ENCODE results near the gene PPIL1. TPM values are rescaled to one million over a fixed set of nuclear protein-coding genes. Genes with fewer than 3 reads are reported as not detected.

PPIL1 gene
- total RNA-seq, 2 experiments from 2014 or later, result 27.0 to 29.3 TPM

DNA sequence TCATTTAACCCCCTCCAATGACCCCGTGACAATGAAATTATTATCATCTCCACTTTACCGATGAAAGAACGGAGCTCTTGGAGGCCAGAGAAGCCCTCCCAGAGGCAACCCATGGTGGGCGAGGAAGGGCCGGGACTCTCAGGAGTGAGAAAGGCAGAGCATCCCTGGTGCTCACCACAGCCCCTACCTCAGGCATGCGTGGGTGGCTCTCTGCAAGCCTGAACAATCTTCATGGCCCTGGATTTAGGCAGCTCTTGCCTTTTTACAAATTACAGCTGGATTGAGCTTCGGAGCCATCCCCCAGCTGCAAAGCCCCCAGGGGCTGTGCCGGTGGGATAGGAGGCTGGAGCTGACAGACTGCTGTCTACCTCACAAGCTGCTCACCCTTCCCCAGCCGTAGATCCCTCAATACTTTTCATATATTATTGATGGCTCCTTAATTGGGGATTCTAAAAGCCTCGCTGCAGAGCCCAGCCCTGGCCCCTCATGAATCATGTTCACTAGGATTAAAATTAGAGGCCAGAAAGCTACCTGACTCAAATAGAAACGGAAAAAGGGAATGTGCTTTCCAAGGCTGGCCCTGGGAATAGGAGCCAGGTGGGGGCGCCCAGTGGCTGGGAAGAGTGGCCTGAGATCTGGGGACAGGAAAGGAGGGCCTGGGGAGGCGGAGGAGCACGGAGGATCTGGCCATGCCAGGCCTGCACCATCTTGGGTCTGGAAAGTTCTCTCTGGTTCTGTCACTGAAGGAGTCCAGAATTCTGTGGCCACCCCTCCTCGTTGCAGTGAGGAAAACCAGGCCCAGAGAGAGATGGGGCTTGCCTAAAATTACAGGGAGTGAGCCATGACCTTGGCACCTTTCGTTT, 64.4 kb downstream of the PPIL1 start:
- ChIA-PET CTCF (interaction anchor here (0.6 to 1.4 kb wide), 7 partner anchors 10 to 24 kb away, joined by 3 to 9 read pairs (median 3); no protein-coding TSS in a partner anchor), POLR2A (no interaction called here)
- H3K4me1 Mint-ChIP-seq, result no peaks in the 10 kb centered on the region
- H3K27me3 Mint-ChIP-seq, result peaks cover 10% of the 10 kb centered on the region
- no peak overlapping the region for H3K27ac Mint-ChIP-seq
- no peak for DNase-seq
- H3K4me3 Mint-ChIP-seq, result no peak overlapping the region
- no peaks in the 10 kb centered on the region for H3K36me3 Mint-ChIP-seq (ENCODE audit: low read depth)
- H3K9me3 Mint-ChIP-seq, result no peaks in the 10 kb centered on the region

DNA sequence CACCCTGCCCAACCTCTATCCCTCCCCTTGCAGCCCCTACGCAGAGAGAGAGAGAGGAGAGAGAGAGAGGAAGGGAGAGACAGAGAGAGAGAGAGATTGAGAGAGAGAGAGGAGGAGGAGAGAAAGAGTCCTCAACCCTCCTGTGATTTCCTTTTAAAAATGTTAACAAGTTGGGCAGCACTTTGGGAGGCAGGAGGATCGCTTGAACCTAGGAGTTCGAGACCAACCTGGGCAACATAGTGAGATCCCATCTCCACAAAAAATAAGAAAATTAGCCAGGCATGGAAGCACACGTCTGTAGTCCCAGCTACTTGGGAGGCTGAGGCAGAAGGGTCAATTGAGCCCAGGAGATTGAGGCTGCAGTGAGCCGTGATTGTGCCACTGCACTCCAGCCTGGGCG, 65.4 kb downstream of the PPIL1 start:
- peaks cover 18% of the 10 kb centered on the region for H3K27me3 Mint-ChIP-seq
- no peak for DNase-seq
- POLR2A ChIA-PET, result no interaction called here
- H3K27ac Mint-ChIP-seq, result no peak overlapping the region
- CTCF ChIA-PET, result interaction anchor here (0.9 to 1.9 kb wide), 4 partner anchors 11 to 27 kb away, joined by 3 to 7 read pairs (median 4); no protein-coding TSS in a partner anchor
- no peaks in the 10 kb centered on the region for H3K9me3 Mint-ChIP-seq
- H3K36me3 Mint-ChIP-seq (ENCODE audit: low read depth), result no peaks in the 10 kb centered on the region
- H3K4me3 Mint-ChIP-seq, result no peak overlapping the region
- no peaks in the 10 kb centered on the region for H3K4me1 Mint-ChIP-seq

DNA sequence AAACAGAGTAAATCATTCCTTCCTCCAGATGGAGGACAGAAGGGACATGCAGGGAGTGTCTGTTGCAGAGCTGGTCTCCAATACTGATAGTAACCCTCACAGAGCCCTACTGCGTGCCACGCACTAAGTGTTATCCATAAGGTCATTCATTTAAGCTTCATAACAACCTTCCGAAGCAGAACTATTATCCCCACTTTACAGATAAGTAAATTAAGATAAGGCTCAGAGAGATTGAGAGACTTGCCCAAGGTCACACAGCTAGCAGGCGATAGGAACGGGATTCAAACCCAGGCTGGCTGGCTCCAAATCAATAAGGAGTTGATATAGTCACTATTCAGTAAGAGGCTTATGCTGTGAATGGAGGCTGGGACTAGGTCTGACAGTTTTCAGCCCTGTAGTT, 66.0 kb downstream of the PPIL1 start:
- ChIA-PET CTCF (interaction anchor here (1.9 kb wide), 1 partner anchor 26 kb away, joined by 7 read pairs; no protein-coding TSS in a partner anchor), POLR2A (no interaction called here)
- peaks cover 18% of the 10 kb centered on the region for H3K27me3 Mint-ChIP-seq
- no peaks in the 10 kb centered on the region for H3K9me3 Mint-ChIP-seq
- H3K4me3 Mint-ChIP-seq, result no peak overlapping the region
- DNase-seq, result no peak
- H3K4me1 Mint-ChIP-seq, result no peaks in the 10 kb centered on the region
- H3K27ac Mint-ChIP-seq, result no peak overlapping the region
- no peaks in the 10 kb centered on the region for H3K36me3 Mint-ChIP-seq (ENCODE audit: low read depth)

DNA sequence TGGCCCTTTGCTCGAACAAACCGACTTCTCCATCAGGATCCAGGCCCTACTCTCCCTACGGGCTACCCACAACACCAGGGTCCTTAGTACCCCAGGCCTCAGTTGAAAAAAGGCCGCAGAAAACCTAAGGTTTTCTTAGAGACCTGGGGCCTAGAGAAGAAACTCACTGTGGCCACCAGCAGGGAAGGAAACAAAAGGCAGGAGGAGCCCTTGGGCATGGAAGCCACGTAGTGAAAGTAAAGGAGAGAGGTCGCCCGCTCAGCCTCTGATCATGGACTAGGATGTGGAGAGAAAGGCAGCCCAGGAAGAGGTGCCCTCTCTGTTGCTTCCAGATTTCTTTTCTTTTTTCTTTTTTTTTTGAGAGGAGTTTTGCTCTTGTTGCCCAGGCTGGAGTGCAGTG, 66.9 kb downstream of the PPIL1 start:
- Mint-ChIP-seq H3K4me1 (no peaks in the 10 kb centered on the region), H3K36me3 (ENCODE audit: low read depth) (no peaks in the 10 kb centered on the region), H3K9me3 (no peaks in the 10 kb centered on the region), H3K27ac (no peak overlapping the region), H3K27me3 (peaks cover 18% of the 10 kb centered on the region), H3K4me3 (no peak overlapping the region)
- POLR2A ChIA-PET, result no interaction called here
- CTCF ChIA-PET, result interaction anchor here (1.9 kb wide), 1 partner anchor 25 kb away, joined by 7 read pairs; no protein-coding TSS in a partner anchor
- no peak for DNase-seq

DNA sequence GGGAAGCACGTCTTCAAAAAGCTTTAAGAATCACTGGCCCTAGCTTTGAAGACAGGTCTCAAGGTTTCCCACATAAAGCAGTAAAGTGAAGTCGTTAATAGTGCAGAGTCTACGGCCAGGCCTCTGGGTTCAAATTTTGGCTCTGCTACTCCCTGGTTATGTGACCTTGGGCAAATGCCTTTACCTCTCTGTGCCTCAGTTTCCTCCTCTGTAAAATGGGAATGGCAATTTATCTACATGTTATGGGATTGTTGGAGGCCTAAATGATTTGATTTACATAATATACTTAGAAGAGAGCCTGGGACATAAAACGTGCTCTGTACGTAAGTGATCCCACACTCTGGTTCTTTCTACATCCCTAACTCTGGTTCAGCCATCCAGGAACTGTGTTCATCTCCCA, 67.5 kb downstream of the PPIL1 start:
- Mint-ChIP-seq H3K27ac (no peak overlapping the region), H3K27me3 (peaks cover 18% of the 10 kb centered on the region), H3K9me3 (no peaks in the 10 kb centered on the region), H3K4me1 (no peaks in the 10 kb centered on the region), H3K36me3 (ENCODE audit: low read depth) (no peaks in the 10 kb centered on the region), H3K4me3 (no peak overlapping the region)
- ChIA-PET POLR2A (no interaction called here), CTCF (no interaction called here)
- DNase-seq, result no peak

DNA sequence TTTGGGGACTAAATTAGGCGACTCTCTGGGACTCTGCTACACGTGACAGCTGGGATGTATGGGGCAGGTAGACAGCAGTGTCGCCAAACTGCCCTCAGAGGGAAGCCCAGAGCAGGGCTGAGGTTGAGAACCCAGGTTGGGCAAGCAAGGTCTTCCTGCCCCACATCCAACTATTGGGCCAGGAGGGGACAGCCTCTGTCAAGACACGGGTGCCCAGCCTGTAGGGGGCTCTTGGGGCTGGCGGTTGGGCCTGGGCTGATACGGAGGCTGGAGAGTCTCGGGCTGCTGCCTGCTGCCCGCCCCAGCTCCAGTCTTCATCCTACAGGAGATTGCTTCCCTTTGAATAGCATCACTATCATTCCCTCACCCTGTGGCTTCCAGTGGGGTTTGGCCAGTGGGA, 68.7 kb downstream of the PPIL1 start:
- ChIA-PET POLR2A (no interaction called here), CTCF (interaction anchor here (1.2 to 1.7 kb wide), 3 partner anchors 9 to 47 kb away, joined by 3 to 6 read pairs (median 3); no protein-coding TSS in a partner anchor)
- H3K27ac Mint-ChIP-seq, result no peak overlapping the region
- H3K4me3 Mint-ChIP-seq, result no peak overlapping the region
- H3K27me3 Mint-ChIP-seq, result peaks cover 18% of the 10 kb centered on the region
- no peak for DNase-seq
- H3K9me3 Mint-ChIP-seq, result no peaks in the 10 kb centered on the region
- no peaks in the 10 kb centered on the region for H3K4me1 Mint-ChIP-seq
- no peaks in the 10 kb centered on the region for H3K36me3 Mint-ChIP-seq (ENCODE audit: low read depth)

DNA sequence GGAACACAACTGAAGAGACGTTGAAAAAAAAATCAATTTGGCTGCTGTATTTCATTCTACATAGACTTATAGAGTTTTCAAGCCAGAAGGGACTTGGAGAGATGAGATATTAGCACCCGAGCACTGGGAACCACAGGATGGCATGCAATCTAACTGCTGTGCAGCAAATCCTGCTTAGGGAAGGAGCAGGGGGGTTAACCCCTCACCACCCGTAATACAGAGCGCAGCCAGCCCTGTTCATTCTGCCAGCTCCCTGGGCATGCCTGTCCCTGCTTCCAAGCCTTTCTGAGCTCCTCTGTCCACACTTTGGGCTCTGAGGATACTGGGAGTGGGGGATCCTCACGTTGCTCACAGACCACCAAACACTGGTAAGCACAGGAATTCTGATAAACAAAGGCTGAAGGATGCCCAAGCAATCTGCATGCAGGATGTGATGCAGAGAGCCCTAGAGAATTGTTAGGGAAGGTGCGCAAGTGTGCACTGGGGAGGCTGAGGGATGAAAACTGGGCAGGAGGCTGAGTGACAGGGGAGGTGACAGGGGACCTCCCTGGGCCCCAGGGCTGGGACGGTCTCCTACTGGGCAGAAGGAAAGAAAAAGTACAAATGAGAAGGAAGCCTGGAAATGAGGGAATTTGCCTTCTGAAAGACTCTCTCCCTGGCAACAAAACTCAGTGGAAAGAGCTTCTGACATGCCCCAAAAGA, 69.4 kb downstream of the PPIL1 start:
- Mint-ChIP-seq H3K36me3 (ENCODE audit: low read depth) (no peaks in the 10 kb centered on the region), H3K27ac (no peak overlapping the region), H3K27me3 (peaks cover 18% of the 10 kb centered on the region), H3K4me1 (no peaks in the 10 kb centered on the region), H3K9me3 (no peaks in the 10 kb centered on the region), H3K4me3 (no peak overlapping the region)
- POLR2A ChIA-PET, result no interaction called here
- CTCF ChIA-PET, result interaction anchor here (1.2 to 1.7 kb wide), 3 partner anchors 9 to 47 kb away, joined by 3 to 6 read pairs (median 3); no protein-coding TSS in a partner anchor
- no peak for DNase-seq

Other genes starting within 250 kb of the PPIL1 start
- 10 to 100 TPM; 36.7 to 39.5 TPM for gene CDKN1A, start 196.1 kb downstream of the PPIL1 start, total RNA-seq
- under 1 TPM; 0.08 to 0.15 TPM for gene RAB44, start 177.0 kb downstream of the PPIL1 start, total RNA-seq
- gene CPNE5, start 35.4 kb downstream of the PPIL1 start, total RNA-seq, result under 1 TPM; 0.47 to 1.00 TPM
- 10 to 100 TPM; 47.5 to 58.1 TPM for gene C6orf89, start 11.1 kb upstream of the PPIL1 start, total RNA-seq
- gene PI16, start 79.9 kb upstream of the PPIL1 start, total RNA-seq, result 10 to 100 TPM; 13.5 to 15.1 TPM
- 100 to 1,000 TPM in 1 of 2 experiments, 10 to 100 TPM in 1; 94.7 to 107 TPM for gene MTCH1, start 111.4 kb upstream of the PPIL1 start, total RNA-seq
- 1 to 10 TPM; 1.5 to 2.1 TPM for gene FGD2, start 130.9 kb upstream of the PPIL1 start, total RNA-seq